Ishikawa (cell line): Measurements from ENCODE around the gene KPNA3.

ENCODE experiments used
- CEBPB ChIP-seq: IDR thresholded peaks from 2 replicates; pipeline ENCODE4 v1.6.1; 2012
- CREB1 ChIP-seq: IDR thresholded peaks from 2 replicates; pipeline ENCODE4 v1.6.1; 2012; ENCODE audit warnings: low read depth
- EP300 ChIP-seq: IDR thresholded peaks from 2 replicates; pipeline ENCODE4 v1.6.1; 2012; ENCODE audit warnings: borderline replicate concordance
- REST ChIP-seq: IDR thresholded peaks from 2 replicates; pipeline ENCODE4 v1.6.1; 2012; ENCODE audit warnings: low read depth, mild to moderate bottlenecking
- TAF1 ChIP-seq: IDR thresholded peaks from 2 replicates; pipeline ENCODE4 v1.6.1; 2012; ENCODE audit warnings: low read depth, mild to moderate bottlenecking
- USF1 ChIP-seq: IDR thresholded peaks from 2 replicates; pipeline ENCODE4 v1.6.1; 2012
- ZBTB7A ChIP-seq: IDR thresholded peaks from 2 replicates; pipeline ENCODE4 v1.6.1; 2012; ENCODE audit warnings: low read depth

- TF ChIP-seq TAF1 = no peak
- TF ChIP-seq EP300 = no peak
- TF ChIP-seq REST = no peak
- no peak for TF ChIP-seq USF1
- TF ChIP-seq CEBPB = no peak
- no peak for TF ChIP-seq CREB1
- TF ChIP-seq ZBTB7A = no peak
Observed at GRCh38 chr13:49776871-49777270, 15.6 kb downstream of the KPNA3 start.
